ENCODE results near the gene TMF1.

Gene TMF1

GRCh38 chr3:69051756-69052471, at the start of gene TMF1:
Gene TMF1, minus strand, starts transcription at chr3:69052333. Its CDS starts 247 bp downstream, at chr3:69052086.
- peak; percentile 94 to 97 for DNase-seq (ENCODE audit: low read depth in 2 of 2)

- DNase-seq (ENCODE audit: low read depth in 2 of 2): no peak
These were observed 47.4 kb upstream of the TMF1 start for GRCh38 chr3:69099576-69099975.

- no peak for DNase-seq (ENCODE audit: low read depth in 2 of 2)
These were observed 45.4 kb upstream of the TMF1 start for GRCh38 chr3:69097407-69098086.

GRCh38 chr3:69096299-69096698, 44.2 kb upstream of the TMF1 start:
- no peak for DNase-seq (ENCODE audit: low read depth in 2 of 2)

- DNase-seq (ENCODE audit: low read depth in 2 of 2): no peak
These were observed 43.5 kb upstream of the TMF1 start for GRCh38 chr3:69095636-69096035.

- no peak for DNase-seq (ENCODE audit: low read depth in 2 of 2)
These were observed 42.5 kb upstream of the TMF1 start for GRCh38 chr3:69094467-69095205.

GRCh38 chr3:69092030-69092516, 39.9 kb upstream of the TMF1 start:
- DNase-seq (ENCODE audit: low read depth in 2 of 2): no peak

- no peak for DNase-seq (ENCODE audit: low read depth in 2 of 2)
These were observed 39.4 kb upstream of the TMF1 start for GRCh38 chr3:69091389-69092029.

GRCh38 chr3:69090021-69090420, 37.9 kb upstream of the TMF1 start:
- no peak for DNase-seq (ENCODE audit: low read depth in 2 of 2)

GRCh38 chr3:69088063-69088462, 35.9 kb upstream of the TMF1 start:
- DNase-seq (ENCODE audit: low read depth in 2 of 2): no peak

- DNase-seq (ENCODE audit: low read depth in 2 of 2): no peak
These were observed 35.1 kb upstream of the TMF1 start for GRCh38 chr3:69087030-69087791.

GRCh38 chr3:69085833-69086722, 33.9 kb upstream of the TMF1 start:
- peak; percentile 67 to 68 for DNase-seq (ENCODE audit: low read depth in 2 of 2)

GRCh38 chr3:69085168-69085832, 33.2 kb upstream of the TMF1 start:
- peak in 1 of 2 donors; percentile 19 for DNase-seq (ENCODE audit: low read depth in 2 of 2)

GRCh38 chr3:69084326-69085167, 32.4 kb upstream of the TMF1 start, which contains the start of gene ARL6IP5:
Gene ARL6IP5, plus strand, starts transcription at chr3:69084937. Its CDS starts 111 bp downstream, at chr3:69085048.
- DNase-seq (ENCODE audit: low read depth in 2 of 2): peak; percentile 84 to 87

GRCh38 chr3:69082805-69083204, 30.7 kb upstream of the TMF1 start:
- peak; percentile 67 to 70 for DNase-seq (ENCODE audit: low read depth in 2 of 2)

- DNase-seq (ENCODE audit: low read depth in 2 of 2): no peak
These were observed 30.2 kb upstream of the TMF1 start for GRCh38 chr3:69082361-69082760.

GRCh38 chr3:69081583-69082262, 29.6 kb upstream of the TMF1 start:
- DNase-seq (ENCODE audit: low read depth in 2 of 2): no peak
